GM21390 (cell line): ENCODE data around the gene NXPH4.

Experiments used
- ATAC-seq: cut with Tn5 transposase; IDR thresholded peaks from one replicate; pipeline ENCODE4 v1.9.1; 2021; ENCODE audit not compliant: unreplicated experiment

NXPH4 gene

GRCh38 chr12:57202321-57202720 is 14.3 kb upstream of the NXPH4 start:
- ATAC-seq = no peak

- ATAC-seq = no peak
These were observed 13.4 kb upstream of the NXPH4 start for GRCh38 chr12:57203201-57203600.

- no peak for ATAC-seq
These were observed 12.8 kb upstream of the NXPH4 start for GRCh38 chr12:57203791-57204190.

GRCh38 chr12:57204454-57204853 is 12.1 kb upstream of the NXPH4 start:
- ATAC-seq = no peak

GRCh38 chr12:57205186-57205585 is 11.4 kb upstream of the NXPH4 start:
- ATAC-seq = no peak

GRCh38 chr12:57205931-57206330 is 10.7 kb upstream of the NXPH4 start:
- no peak for ATAC-seq

- no peak for ATAC-seq
These were observed 8.6 kb upstream of the NXPH4 start for GRCh38 chr12:57207731-57208630.

- no peak for ATAC-seq
These were observed 7.8 kb upstream of the NXPH4 start for GRCh38 chr12:57208631-57209282.

- ATAC-seq = no peak
These were observed 6.7 kb upstream of the NXPH4 start for GRCh38 chr12:57209916-57210315.

GRCh38 chr12:57210461-57210860 is 6.1 kb upstream of the NXPH4 start:
- no peak for ATAC-seq

- no peak for ATAC-seq
These were observed 5.5 kb upstream of the NXPH4 start for GRCh38 chr12:57210926-57211692.

- no peak for ATAC-seq
These were observed 4.5 kb upstream of the NXPH4 start for GRCh38 chr12:57211791-57212700.

GRCh38 chr12:57212701-57213057 is 3.9 kb upstream of the NXPH4 start:
- no peak for ATAC-seq

GRCh38 chr12:57213058-57213715 is 3.4 kb upstream of the NXPH4 start:
- ATAC-seq = peak; percentile 39

- no peak for ATAC-seq
These were observed 2.7 kb upstream of the NXPH4 start for GRCh38 chr12:57213763-57214397.

- no peak for ATAC-seq
These were observed 2.2 kb upstream of the NXPH4 start for GRCh38 chr12:57214398-57214781.

GRCh38 chr12:57215065-57215464 is 1.5 kb upstream of the NXPH4 start:
- ATAC-seq = no peak

- ATAC-seq = no peak
These were observed 953 bp upstream of the NXPH4 start for GRCh38 chr12:57215668-57216013.

- ATAC-seq = no peak
These were observed 606 bp downstream of the NXPH4 start for GRCh38 chr12:57216921-57217879.
